Activated T-cell treated with anti-CD3 and anti-CD28 coated beads, Interleukin-2, amount 50 U/mL, for 1 hour (primary cell): ENCODE data around the gene ARMC9.

ENCODE experiments used
- DNase-seq: peaks from one replicate; pipeline ENCODE4 v3.0.0-alpha.2; 2020

The ARMC9 gene

DNA sequence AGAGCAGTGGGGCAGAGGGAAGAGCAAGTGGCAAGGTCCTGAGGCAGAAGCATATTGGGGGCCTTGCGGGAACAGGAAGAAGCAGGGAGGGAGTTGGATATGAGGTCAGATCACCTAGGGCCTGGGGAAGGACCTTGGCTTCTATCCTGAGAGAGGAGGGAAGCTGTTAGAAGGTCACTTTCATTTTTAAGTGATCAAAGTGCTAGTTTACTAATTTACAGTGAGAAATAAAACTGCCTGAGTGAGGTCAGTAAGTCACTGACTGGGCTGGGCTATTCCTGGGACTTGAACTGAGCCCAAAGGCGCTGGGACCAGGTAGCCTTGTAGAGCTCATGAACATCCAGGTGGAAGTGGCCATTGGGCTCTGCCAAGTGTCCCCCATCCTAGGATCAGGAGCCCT, 120.5 kb downstream of the ARMC9 start:
- no peak for DNase-seq

DNA sequence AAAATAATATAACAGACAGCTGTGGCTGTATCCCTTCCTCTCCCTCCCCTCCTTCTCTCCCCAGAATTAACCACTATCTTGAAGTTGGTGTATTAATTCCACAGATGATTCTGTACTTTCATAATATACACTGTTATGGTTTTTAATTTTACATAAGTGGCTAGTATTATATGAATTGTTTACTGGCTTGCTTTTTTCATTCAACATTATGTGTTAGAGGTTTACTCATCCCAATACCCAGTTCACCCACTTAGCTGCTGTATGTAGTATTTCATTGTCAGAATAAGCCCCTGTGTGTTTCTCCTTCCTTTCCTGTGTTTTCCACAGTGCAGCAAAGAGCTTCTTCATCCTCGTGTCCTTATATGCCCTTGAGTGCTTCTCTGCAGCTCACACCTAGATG, 121.4 kb downstream of the ARMC9 start:
- DNase-seq = no peak

DNA sequence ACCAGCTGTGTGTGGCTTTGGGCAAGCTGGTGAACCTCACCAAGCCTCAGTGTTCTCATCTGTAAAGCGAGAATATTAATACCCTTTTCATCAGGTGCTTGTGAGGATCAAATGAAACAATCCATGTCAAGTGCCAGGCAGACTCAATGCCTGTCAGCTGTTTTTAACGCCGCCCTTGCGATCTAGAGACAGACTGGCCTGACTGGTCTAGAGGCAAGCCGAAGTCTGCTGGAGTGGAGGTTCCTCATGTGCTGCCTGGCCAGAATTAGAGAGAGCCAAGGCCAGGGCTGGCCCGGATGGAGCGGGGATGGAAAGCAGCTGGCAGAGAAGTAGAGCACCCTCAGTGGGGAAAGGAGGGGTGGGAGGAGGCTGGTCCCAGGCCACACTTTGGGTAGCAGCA, 122.6 kb downstream of the ARMC9 start:
- DNase-seq = no peak

DNA sequence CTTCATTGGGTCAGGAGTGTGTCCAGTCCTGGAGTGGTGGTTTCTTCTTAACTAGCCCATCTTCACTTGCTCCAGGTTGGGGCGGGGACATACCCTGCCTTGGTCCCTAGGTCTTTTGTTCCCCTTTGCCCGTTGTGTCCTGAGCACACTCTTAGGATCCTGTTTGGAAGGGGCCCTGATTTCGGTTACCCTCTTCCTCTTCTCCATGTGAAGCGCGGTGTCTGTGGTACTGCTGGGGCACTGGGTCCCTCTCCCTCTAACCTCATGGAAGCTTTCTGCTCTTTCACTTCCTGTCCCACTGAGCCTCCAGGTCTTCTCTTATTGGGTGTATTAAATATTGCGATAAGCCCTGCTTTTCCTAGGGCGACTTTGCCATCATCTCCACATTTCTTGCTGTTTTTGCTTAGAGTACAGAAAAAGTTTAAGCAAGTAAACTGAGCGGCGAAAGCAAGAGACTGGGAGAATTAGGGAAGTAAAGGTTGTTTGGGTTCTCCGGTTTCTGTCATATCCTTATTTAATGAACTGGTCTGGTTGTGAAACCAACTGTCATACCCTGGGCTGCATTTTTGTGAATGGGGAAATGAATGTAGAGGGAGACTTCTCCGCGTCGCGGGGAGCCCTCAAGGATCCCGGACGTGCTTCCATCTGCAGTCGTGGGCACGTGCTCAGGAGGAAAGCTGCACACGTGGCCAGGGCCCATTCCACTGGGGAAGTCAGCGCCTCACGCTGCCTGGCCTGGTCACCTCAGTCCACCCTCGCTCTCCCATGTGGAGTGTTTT, 123.3 kb downstream of the ARMC9 start:
- no peak for DNase-seq

DNA sequence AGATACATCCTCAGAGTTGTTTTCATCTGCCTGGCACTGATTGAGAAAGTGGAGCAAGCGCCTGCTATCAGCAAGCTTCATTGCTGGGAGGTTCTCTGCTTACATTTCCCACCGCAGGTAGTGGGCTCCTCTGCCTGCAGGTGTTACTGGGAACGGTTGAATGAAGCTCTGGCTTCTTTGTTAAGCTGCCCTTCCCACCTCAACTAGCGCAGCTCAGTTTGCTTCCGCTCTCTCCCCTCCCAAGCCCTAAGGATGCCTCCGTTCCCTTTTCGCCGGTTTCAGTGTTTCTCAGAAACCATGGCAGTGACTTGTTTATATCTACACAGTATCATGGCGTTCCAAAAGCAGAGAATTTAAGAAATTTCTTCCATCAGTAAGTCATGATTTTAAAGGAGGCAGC, 124.9 kb downstream of the ARMC9 start:
- no peak for DNase-seq

DNA sequence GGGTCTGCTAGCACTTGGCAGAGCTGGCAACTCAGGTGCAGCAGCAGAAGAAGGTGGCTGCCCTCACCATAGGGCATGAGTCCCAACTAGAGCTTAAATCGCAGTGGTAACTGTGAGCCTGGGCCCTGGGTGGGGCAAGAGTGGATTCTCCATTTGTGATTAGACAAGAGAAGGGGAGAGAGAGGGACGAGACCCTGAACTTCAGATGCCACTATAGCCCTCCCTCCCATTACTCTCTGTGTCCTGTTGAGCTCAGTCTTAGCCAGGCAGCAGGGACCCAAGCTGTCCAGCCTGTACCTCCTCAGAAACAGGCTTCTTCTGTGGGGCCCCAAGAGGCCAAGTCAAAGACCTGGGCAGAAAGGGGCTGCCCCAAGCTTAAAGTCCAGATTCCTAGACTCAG, 127.4 kb downstream of the ARMC9 start:
- no peak for DNase-seq

DNA sequence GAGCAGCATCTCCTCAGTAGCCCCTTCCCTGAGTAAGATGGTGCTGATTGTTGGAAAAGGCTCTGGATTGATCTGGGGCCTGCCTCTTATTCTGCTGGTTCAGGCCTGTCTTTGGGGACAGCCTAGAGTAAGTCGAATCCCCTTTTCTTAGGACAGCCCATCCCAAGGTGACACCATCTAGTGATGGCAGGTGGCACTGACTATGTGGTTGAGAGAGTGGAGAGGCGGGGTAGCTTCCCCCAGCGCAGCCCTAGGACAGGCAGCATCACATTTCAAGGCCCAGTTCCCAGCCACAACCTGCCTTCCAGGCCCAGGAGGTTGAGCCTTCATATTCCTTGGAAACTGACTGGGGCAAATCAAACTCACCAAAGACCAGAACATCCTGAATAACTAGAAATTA, 128.0 kb downstream of the ARMC9 start:
- DNase-seq = no peak

DNA sequence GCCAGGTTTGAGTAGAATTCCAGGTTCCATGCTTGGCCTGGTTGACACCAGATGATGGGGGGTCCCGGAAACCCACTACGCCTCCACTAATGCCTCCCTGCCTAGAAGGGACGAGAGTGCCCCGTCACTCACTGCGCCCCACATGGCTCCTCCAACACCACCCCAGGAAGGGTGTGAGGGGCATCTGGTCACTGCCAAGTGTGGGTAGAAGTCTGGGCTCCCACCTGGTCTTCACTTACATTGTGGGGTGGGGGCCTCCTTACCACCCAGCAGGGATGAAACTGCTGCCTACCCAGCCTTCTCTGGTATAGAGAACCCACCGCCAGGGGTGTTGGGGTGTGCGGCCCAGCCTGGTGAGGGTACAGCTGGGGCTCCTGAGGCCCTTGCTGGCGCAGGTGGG, 131.9 kb downstream of the ARMC9 start:
- DNase-seq = no peak

DNA sequence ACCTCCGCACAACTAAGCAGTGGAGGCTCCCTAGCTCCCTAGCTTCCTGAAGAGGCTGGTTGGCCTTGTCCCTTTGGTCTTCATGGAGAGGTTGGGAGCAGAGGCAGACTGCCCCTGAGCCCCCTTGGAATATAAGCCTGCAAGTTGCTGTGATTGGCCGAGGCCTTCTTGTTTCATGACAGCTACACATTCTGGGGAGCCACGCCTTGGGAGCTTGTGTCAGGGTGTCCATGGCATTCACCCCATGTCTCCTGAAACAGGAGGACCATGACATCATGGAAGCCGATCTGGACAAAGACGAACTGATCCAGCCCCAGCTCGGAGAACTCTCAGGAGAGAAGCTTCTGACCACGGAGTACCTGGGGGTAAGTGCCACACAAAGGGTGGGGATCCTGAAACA, 133.1 kb downstream of the ARMC9 start:
- no peak for DNase-seq

DNA sequence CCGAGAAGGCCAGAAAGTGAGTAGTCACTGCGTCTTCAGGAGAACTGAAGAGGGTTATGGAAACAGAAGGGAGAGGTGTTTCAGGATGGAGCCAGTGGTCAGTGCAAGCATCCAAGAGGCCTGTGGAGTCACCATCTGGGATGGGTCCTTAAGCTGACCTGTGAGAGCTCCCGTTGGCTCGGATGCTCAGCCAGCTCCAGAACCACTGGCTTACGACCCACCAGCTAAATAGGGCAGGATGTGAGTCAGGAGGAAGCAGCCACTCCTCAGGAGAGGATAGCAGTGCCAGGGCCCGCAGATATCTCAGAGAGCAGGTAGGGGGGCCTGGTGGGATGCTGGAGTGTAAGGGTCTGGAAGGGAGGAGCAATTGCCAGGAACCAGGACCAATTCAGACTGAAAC, 134.0 kb downstream of the ARMC9 start:
- DNase-seq = no peak

DNA sequence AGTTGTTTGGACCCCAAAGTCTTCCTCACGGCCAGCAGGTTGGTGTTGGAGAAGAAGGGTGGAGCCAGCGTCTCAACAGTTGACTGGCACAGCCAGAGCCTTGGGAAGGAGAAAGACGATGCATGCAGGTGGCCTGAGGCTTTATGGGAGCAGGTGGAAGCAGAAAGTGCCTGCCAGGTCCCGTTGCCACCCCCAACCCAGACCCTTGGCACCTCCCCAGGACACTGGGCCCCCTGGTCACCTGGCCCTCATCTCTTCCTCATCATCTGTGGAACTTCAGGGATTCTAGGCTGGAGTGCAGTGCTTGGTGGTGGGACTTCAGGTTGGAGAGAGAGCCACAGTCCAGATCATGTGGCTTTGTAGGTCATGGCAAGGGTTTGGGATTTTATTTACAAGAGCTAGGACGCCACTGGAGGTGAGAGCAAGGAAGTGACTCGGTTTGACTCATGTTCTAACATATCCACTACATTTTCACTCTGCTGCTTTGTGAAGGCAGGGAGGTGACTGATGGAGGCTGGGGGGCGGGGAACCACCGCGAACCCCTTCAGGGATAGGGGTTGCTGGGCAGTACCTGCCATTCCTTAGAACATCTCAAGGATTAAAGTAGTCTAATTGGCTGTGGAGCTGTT, 134.6 kb downstream of the ARMC9 start:
- DNase-seq = no peak

DNA sequence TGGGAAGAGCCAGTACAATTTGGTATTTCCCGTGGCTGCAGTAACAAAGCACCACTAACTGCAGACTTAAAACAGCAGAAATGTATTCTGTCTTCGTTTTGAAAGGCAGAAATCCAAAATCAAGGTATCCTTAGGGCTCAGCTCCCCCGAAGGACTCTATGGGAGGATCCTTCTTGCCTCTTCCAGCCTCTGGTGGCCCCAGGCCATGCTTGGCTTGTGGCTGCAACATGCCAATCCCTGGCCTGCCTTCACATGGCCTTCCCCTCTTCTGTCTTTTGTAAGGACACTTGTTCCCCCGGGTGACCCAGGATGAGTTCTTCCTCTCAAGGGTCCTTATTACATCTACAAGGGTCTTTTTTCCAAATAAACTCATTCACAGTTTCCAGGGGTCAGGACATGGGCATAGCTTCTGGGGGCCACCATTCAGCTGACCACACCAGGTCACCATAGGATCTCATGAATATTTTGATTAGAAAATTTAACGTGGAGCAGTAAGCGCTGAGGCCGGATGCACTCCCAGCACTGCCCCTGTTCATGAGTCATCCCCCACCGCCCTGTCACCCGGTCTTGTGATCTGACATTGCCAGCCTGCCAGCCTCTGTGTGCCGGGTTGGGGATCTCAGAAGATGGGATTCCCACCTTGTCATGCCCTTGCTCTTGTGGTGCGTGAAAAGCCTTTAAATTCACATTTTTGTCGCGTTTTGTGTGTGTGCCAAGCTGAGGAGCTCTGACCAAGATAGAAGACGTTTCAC, 135.9 kb downstream of the ARMC9 start:
- DNase-seq = no peak

DNA sequence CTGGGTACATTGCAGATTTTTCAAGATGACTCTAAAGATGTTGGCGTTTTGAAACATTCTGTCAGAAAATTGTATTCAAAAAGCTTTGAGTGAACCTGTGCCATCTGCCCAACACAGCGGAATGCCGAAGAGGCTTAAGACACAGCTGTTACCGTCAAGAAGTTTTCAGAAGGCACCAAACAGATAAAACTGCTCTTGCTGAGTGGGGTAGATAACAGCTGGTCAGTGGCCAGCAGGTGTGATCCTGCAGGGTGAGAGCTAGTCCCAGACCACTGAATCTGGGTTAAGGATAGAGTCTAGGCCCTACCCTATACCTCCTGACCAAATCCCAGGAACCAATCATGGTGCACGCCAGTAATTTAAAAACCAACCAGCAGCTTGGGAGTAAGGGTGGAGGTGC, 136.6 kb downstream of the ARMC9 start:
- DNase-seq = no peak

DNA sequence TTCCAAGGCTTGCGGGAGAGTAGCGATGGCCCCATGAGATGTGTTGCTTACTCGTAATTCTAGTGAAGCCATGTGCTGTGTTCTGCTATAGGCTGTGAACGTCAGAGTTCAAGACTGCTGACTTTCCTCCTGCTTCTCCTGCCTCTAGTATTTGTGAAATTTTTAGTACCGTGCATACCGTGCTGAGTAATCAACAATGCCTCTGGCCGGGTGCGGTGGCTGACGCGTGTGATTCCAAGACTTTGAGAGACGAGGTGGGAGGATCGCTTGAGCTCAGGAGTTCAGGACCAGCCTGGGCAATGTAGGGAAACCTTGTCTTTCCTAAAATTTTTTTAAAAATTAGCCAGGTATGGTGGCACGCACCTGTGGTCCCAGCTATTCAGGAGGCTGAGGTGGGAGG, 137.2 kb downstream of the ARMC9 start:
- no peak for DNase-seq

DNA sequence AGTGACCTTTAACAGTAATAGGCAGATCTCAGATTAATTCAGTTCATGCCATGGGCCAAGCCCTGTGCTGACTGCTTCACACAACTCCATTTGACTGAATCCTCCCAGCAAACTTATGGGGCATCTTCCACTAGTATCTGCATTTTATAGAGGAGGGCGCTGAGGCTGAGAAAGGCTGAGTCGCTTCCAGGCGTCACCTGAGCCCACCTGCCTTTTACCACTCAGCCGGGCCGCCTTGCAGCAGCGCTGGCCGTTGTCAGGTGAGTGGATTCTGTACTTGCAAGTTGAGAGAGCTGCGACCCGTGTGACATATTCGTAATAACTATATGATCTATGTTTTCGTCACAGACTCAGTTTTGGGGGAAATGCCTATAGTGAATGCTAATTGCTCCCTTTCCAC, 137.8 kb downstream of the ARMC9 start:
- no peak for DNase-seq

DNA sequence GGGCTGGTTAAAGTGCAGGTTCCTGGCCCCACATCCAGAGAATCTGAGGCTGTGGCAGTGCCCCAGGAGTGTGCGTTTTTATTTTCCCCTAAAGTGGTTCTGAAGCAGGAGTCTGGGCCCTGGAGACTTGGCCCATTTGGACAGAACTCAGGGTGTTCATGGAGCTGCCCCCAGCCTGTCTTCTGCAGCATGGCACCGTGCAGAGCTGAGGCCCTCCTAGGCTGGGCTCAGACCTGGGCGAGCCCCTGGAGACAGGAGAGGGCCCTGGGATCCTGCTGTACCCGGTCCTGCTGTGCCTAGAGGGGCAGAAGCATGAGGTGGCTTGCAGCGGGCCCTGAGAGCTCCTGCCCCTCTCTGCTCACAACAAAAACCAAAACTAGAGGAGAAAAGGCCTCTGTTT, 138.3 kb downstream of the ARMC9 start:
- no peak for DNase-seq

DNA sequence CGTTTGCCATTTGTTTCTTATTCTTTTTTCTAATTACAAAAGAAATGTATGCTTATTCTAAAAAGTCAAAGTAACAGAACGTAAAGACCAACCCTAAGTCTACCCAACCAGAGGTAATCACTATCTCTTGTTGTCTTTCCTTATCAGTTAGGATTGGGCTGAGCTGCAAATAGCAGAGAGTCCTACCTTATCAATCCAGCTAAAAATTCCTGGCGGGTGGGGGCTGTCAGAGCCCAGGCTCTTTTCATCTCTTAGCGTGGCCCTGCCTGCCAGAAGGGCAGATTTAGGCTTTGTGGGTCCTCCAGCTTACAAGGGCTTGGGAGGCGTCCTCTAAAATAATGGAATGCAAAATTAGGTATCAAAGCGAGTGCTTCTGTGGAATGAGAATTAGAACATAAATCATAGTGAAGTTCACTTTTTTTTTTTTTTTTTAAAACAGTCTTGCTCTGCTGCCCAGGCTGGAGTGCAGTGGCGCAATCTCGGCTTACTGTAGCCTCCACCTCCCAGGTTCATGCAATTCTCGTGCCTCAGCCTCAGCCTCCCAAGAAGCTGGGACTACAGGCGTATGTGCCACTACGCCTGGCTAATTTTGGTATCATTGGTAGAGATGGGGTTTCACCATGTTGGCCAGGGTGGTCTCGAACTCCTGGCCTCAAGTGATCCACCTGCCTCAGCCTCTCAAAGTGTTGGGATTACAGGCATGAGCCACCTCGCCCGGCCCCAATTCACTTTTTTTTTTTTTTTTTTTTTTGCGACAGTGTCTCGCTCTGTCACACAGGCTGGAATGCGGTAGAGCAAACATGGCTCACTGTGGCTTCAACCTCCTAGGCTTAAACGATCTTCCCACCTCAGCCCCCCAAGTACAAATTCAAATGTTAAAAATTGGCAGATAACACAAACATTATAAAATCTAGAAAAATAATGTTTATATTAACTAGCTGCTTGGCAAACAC, 139.7 kb downstream of the ARMC9 start:
- DNase-seq = no peak

DNA sequence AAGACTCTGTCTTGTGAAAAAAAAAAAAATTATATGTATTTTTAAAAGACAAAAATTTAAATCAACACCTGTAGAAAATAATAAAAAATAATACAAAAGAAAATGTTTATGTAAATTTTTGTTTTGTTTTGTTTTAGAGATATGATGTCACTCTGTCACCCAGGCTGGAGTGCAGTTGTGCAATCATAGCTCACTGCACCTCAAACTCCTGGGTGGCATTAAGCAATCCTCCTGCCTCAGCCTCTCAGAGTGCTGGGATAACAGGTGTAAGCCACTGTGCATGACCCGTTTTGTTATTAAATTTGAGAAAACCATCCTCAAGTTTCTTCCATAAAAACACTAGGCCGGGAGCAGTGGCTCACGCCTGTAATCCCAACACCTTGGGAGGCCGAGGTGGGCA, 140.9 kb downstream of the ARMC9 start:
- no peak for DNase-seq

DNA sequence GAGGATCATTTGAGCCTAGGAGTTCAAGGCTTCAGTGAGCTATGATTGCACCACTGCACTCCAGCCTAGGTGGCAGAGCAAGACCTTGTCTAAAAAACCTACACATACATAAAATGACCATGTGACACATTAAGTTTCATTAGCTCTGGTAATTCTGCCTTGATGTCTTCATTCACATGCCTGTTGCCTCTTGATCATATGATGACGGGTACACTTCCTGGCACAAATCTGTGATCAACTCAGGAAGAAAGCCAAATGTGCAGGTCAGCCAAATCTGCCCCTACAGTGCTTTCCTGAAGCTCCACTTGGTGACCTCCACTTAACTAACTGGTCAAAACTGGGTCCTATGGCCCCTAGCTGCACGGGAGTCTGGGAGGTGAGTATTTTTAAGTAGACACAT, 142.7 kb downstream of the ARMC9 start:
- no peak for DNase-seq

DNA sequence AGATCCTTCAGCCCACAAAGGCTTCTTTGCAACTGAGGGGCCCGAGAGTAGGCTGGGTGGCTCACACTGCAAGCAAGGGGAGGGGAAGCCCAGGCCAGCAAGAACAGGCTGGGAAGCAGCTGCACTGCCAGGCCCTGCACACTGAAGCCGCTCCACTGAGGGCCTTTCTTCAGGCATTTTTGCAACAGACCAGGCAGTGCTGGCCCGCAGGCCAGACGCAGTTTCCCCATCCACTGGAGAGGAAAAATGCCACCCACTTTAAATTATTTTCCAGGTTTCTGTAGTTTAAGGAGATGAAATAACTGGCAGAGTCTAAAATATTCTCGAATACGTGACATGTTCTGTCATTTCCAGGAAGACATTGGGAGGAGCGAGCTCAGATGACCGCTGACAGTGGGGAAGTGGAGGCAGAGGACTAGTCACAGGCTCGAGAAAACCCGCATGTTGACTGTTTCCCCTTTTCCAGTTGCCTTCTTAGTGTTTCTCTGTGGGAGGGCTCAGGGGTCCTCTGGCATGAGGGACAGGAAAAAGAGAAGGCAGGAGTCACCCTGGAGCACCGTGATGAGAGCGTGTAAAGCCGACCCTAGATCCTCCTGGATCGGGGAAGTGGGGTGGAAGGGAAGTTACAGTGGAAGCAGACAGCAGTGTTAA, 143.8 kb downstream of the ARMC9 start:
- no peak for DNase-seq

DNA sequence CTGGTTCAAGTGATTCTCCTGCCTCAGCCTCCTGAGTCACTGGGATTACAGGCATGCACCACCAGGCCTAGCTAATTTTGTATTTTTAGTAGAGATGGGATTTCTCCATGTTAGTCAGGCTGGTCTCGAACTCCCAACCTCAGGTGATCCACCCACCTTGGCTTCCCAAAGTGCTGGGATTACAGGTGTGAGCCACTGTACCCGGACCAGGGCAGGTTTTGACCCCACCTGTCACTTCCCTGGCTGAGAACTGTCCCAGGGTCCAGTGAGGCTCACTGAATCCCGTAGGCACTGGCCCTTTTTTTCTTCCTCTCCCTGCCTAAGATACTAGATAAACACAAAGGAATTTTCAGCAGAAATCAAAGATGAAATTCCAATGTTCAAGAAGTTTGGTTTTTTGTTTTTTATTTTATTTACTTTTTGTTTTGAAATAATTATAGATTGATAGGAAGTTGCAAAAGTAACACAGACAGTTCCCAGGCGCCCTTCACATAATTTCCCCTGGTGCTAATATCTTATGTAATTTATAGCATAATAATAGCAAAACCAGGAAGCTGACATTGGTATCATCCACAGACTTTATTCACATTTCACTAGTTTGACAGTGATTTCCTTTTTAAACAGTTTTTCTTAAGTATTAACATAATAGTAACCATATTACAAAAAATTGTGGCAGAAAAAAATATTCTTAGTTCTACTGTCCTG, 144.7 kb downstream of the ARMC9 start:
- DNase-seq = no peak

DNA sequence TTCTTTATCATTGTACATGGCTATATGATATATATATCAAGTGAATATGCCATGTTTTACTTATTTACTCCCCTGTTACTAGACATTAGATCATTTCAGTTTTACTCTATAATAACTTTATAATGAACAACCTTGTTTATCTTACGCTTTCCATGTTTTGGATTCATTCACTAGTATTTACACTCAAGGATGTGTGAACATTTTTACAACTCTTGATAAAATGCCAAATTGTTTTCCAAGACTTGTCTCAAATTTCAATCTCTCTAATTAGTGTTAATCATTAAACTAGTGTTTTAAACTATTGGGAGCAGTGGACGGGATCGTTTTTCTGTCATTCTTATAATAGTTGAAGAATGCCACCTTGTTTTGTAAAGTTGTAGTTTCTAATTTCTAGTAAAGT, 145.6 kb downstream of the ARMC9 start:
- no peak for DNase-seq
